ENCODE results near the gene APOL5.
A peak's percentile ranks its signal among the peaks of the same experiment; 100 is the strongest.

Gene APOL5

GRCh38 chr22:35684732-35685131 is 32.9 kb upstream of the APOL5 start:
- Histone ChIP-seq H3K79me2 (ENCODE audit: insufficient read depth, low read length) (no peaks in the 10 kb centered on the region), H3K27ac (ENCODE audit: low read depth, low read length, poor library complexity, severe bottlenecking) (peak overlapping the region; percentile 99), H3K9ac (ENCODE audit: low read length) (no peak overlapping the region), H4K20me1 (ENCODE audit: insufficient read depth, low read length) (no peaks in the 10 kb centered on the region), H3F3A (ENCODE audit: insufficient read depth, low read length) (no peaks in the 10 kb centered on the region; the same call in 1 of the 2 replicates), H3K9me3 (ENCODE audit: low read length) (peaks cover 7% of the 10 kb centered on the region), H3K4me2 (ENCODE audit: low read length) (no peak overlapping the region), H2AFZ (ENCODE audit: low read length) (no peak overlapping the region), H3K36me3 (ENCODE audit: insufficient read depth, low read length) (peaks cover 3% of the 10 kb centered on the region; the same call in 1 of the 2 replicates), H3K27me3 (ENCODE audit: insufficient read depth, low read length) (no peaks in the 10 kb centered on the region), H3K4me1 (ENCODE audit: insufficient read depth, low read length, severe bottlenecking) (peaks cover 49% of the 10 kb centered on the region), H3K9me2 (ENCODE audit: low read depth, low read length) (no peaks in the 10 kb centered on the region), H3K4me3 (ENCODE audit: low read depth, low read length, poor library complexity, severe bottlenecking) (no peak overlapping the region)
- TF ChIP-seq EZH2 (IDR thresholded peaks at IDR 0.05; ENCODE audit: borderline replicate concordance, low read length) = no peak
- TF ChIP-seq CTCF (IDR thresholded peaks at IDR 0.05; ENCODE audit: low read length) = no peak

- Histone ChIP-seq H3F3A (ENCODE audit: insufficient read depth, low read length) (no peaks in the 10 kb centered on the region; the same call in 1 of the 2 replicates), H3K36me3 (ENCODE audit: insufficient read depth, low read length) (peaks cover 3% of the 10 kb centered on the region; the same call in 1 of the 2 replicates), H3K4me2 (ENCODE audit: low read length) (peak overlapping the region; percentile 69), H4K20me1 (ENCODE audit: insufficient read depth, low read length) (no peaks in the 10 kb centered on the region), H3K9me2 (ENCODE audit: low read depth, low read length) (no peaks in the 10 kb centered on the region), H2AFZ (ENCODE audit: low read length) (0 out of 2 replicates have a peak overlapping the region, but pooled peaks have one; percentile 31), H3K4me3 (ENCODE audit: low read depth, low read length, poor library complexity, severe bottlenecking) (peak overlapping the region; percentile 48), H3K4me1 (ENCODE audit: insufficient read depth, low read length, severe bottlenecking) (peaks cover 58% of the 10 kb centered on the region), H3K9me3 (ENCODE audit: low read length) (peaks cover 7% of the 10 kb centered on the region), H3K27me3 (ENCODE audit: insufficient read depth, low read length) (no peaks in the 10 kb centered on the region), H3K79me2 (ENCODE audit: insufficient read depth, low read length) (no peaks in the 10 kb centered on the region), H3K27ac (ENCODE audit: low read depth, low read length, poor library complexity, severe bottlenecking) (peak overlapping the region; percentile 99), H3K9ac (ENCODE audit: low read length) (peak overlapping the region; percentile 66)
- TF ChIP-seq EZH2 (IDR thresholded peaks at IDR 0.05; ENCODE audit: borderline replicate concordance, low read length) = no peak
- no peak for TF ChIP-seq CTCF (IDR thresholded peaks at IDR 0.05; ENCODE audit: low read length)
Observed at GRCh38 chr22:35685731-35686130, 31.9 kb upstream of the APOL5 start.

- H3K4me1 ChIP-seq (ENCODE audit: insufficient read depth, low read length, severe bottlenecking) = peaks cover 62% of the 10 kb centered on the region
- no peaks in the 10 kb centered on the region for H3K79me2 ChIP-seq (ENCODE audit: insufficient read depth, low read length)
- H3F3A ChIP-seq (ENCODE audit: insufficient read depth, low read length) = no peaks in the 10 kb centered on the region; the same call in 1 of the 2 replicates
- no peaks in the 10 kb centered on the region for H3K9me2 ChIP-seq (ENCODE audit: low read depth, low read length)
- H3K36me3 ChIP-seq (ENCODE audit: insufficient read depth, low read length) = peaks cover 3% of the 10 kb centered on the region; the same call in 1 of the 2 replicates
- no peak for TF ChIP-seq EZH2 (IDR thresholded peaks at IDR 0.05; ENCODE audit: borderline replicate concordance, low read length)
- TF ChIP-seq CTCF (IDR thresholded peaks at IDR 0.05; ENCODE audit: low read length) = no peak
- 0 out of 2 replicates have a peak overlapping the region, but pooled peaks have one; percentile 31 for H2AFZ ChIP-seq (ENCODE audit: low read length)
- no peaks in the 10 kb centered on the region for H3K27me3 ChIP-seq (ENCODE audit: insufficient read depth, low read length)
- peak overlapping the region; percentile 48 for H3K4me3 ChIP-seq (ENCODE audit: low read depth, low read length, poor library complexity, severe bottlenecking)
- peaks cover 7% of the 10 kb centered on the region for H3K9me3 ChIP-seq (ENCODE audit: low read length)
- peak overlapping the region; percentile 99 for H3K27ac ChIP-seq (ENCODE audit: low read depth, low read length, poor library complexity, severe bottlenecking)
- peak overlapping the region; percentile 69 for H3K4me2 ChIP-seq (ENCODE audit: low read length)
- no peaks in the 10 kb centered on the region for H4K20me1 ChIP-seq (ENCODE audit: insufficient read depth, low read length)
- peak overlapping the region; percentile 66 for H3K9ac ChIP-seq (ENCODE audit: low read length)
Observed at GRCh38 chr22:35686298-35686697, 31.4 kb upstream of the APOL5 start.
